SK-N-SH treated with all-trans-retinoic acid at 6 μM for 48 hours (cell line): ENCODE data around the gene COQ5.
"Not testable (repeated sequence)": the region's sequence is repeated elsewhere in the genome, so short reads cannot be mapped to it uniquely, and the experiment has no call there.

Source experiments
- ISL1 ChIP-seq: fragments of 250-450 bp; sonication (Bioruptor Pico); IDR thresholded peaks from 2 replicates; pipeline ENCODE4 v2.1.2; 2022; ENCODE audit warnings: mild to moderate bottlenecking, moderate library complexity
- OSR1 ChIP-seq: fragments of 250-450 bp; sonication (Bioruptor Pico); IDR thresholded peaks from 2 replicates; pipeline ENCODE4 v1.8.0; 2022; ENCODE audit warnings: moderate library complexity, mild to moderate bottlenecking, inconsistent platforms
- PATZ1 ChIP-seq: fragments of 250-450 bp; sonication (Bioruptor Pico); IDR thresholded peaks from 2 replicates; pipeline ENCODE4 v1.8.0; 2020; ENCODE audit warnings: mild to moderate bottlenecking, moderate library complexity, borderline replicate concordance
- RARB ChIP-seq: fragments of 250-450 bp; sonication (Bioruptor Pico); IDR thresholded peaks from 2 replicates; pipeline ENCODE4 v1.8.0; 2021; ENCODE audit warnings: mild to moderate bottlenecking, moderate library complexity
- ZC3H10 ChIP-seq: fragments of 250-450 bp; sonication (Bioruptor Pico); IDR thresholded peaks from 2 replicates; pipeline ENCODE4 v1.5.1; 2021; ENCODE audit warnings: mild to moderate bottlenecking, moderate library complexity
- ZFP3 ChIP-seq: fragments of 250-450 bp; sonication (Bioruptor Pico); IDR thresholded peaks from 2 replicates; pipeline ENCODE4 v1.5.0; 2020; ENCODE audit warnings: mild to moderate bottlenecking, moderate library complexity
- ZNF8 ChIP-seq: fragments of 450-650 bp; formaldehyde crosslinking; IDR thresholded peaks from 2 replicates; pipeline ENCODE4 v1.5.0; 2020; ENCODE audit warnings: mild to moderate bottlenecking, moderate library complexity
- TF ChIP-seq, protein P1 (sequence below): fragments of 250-450 bp; sonication (Bioruptor Pico); IDR thresholded peaks from 2 replicates; pipeline ENCODE4 v1.5.1; 2020; ENCODE audit warnings: low read depth, mild to moderate bottlenecking, moderate library complexity
- TF ChIP-seq, protein P2 (sequence below): fragments of 250-450 bp; sonication (Bioruptor Pico); IDR thresholded peaks from 2 replicates; pipeline ENCODE4 v1.8.0; 2021; ENCODE audit warnings: low read depth, mild to moderate bottlenecking, moderate library complexity, borderline replicate concordance

GRCh38 chr12:120487552-120487951, 41.4 kb downstream of the COQ5 start:
- TF ChIP-seq, protein P1, sequence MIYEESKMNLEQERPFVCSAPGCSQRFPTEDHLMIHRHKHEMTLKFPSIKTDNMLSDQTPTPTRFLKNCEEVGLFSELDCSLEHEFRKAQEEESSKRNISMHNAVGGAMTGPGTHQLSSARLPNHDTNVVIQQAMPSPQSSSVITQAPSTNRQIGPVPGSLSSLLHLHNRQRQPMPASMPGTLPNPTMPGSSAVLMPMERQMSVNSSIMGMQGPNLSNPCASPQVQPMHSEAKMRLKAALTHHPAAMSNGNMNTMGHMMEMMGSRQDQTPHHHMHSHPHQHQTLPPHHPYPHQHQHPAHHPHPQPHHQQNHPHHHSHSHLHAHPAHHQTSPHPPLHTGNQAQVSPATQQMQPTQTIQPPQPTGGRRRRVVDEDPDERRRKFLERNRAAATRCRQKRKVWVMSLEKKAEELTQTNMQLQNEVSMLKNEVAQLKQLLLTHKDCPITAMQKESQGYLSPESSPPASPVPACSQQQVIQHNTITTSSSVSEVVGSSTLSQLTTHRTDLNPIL = not testable (repeated sequence)
- TF ChIP-seq, protein P2, sequence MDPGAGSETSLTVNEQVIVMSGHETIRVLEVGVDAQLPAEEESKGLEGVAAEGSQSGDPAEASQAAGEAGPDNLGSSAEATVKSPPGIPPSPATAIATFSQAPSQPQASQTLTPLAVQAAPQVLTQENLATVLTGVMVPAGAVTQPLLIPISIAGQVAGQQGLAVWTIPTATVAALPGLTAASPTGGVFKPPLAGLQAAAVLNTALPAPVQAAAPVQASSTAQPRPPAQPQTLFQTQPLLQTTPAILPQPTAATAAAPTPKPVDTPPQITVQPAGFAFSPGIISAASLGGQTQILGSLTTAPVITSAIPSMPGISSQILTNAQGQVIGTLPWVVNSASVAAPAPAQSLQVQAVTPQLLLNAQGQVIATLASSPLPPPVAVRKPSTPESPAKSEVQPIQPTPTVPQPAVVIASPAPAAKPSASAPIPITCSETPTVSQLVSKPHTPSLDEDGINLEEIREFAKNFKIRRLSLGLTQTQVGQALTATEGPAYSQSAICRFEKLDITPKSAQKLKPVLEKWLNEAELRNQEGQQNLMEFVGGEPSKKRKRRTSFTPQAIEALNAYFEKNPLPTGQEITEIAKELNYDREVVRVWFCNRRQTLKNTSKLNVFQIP (CRISPR knock-in tag) = not testable (repeated sequence)
- not testable (repeated sequence) for TF ChIP-seq ISL1; ZFP3; ZC3H10 (CRISPR knock-in tag); RARB (CRISPR knock-in tag); ZNF8 (CRISPR knock-in tag); OSR1 (CRISPR knock-in tag); PATZ1 (CRISPR knock-in tag)
